GM18502 (cell line): ENCODE measurements around the gene RPEL1.
"Not testable (repeated sequence)": the region's sequence is repeated elsewhere in the genome, so short reads cannot be mapped to it uniquely, and the experiment has no call there.

Source experiments
- ATAC-seq: cut with Tn5 transposase; IDR thresholded peaks from one replicate; pipeline ENCODE4 v1.9.1; 2021; ENCODE audit warnings: mild to moderate bottlenecking; ENCODE audit not compliant: unreplicated experiment, poor library complexity

The RPEL1 gene

DNA sequence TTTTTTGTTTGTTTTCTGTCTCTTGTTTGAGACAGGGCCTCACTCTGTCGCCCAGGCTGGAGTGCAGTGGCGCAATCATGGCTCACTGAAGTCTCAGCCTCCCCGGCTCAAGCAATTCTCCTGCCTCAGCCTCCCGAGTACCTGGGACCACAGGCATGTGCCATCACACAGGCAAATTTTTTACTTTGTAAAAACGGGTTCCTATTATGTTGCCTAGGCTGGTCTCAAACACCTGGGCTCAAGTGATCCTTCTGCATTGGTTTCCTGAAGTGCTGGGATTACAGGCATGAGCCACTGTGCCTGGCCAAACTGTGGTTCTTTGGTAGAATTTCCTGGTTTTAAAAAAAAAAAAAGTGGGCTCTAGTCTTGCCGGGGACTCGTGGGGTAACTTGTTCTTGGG is at the start of gene RPEL1:
Gene RPEL1 (plus strand): TSS at position 301 of the 400 bp plus-strand sequence. CDS start 110 bp downstream, outside the sequence.
- not testable (repeated sequence) for ATAC-seq

DNA sequence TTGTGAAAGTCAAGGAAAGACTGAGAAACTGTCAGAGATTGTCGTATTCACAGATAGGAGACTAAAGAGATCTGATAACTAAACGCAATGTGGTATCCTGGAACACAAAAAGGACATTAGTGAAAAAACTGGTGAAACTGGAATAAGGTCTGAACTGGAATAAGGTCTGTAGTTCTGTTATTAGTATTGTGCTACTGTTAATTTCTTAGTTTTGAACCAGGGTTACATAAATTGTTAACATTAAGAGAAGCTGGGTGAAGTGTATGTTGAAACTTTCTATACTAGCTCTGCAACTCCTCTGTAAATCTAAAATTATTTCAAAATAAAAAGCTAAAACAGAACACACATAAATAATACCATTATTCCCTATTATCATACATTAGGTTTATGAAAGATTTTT is 49.2 kb upstream of the RPEL1 start:
- ATAC-seq = no peak

DNA sequence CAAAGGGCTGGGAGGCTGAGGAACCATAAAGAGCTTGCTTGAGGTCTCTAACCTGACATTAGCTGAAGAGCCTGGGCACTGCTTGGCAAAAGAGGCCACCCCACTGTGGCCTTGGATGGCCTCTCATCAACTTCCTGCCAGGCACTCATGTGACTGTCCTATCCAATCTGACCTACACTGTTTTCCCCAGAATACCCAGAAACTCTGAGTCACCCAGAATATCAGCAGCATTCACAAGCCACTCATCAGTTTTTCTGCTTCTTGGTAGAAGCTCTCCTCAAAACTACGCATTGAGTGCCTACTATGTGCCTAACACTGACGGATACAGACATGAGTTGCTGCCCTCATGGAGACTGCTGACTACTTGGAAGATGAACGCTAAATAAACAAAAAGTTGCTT is 48.5 kb upstream of the RPEL1 start:
- no peak for ATAC-seq

DNA sequence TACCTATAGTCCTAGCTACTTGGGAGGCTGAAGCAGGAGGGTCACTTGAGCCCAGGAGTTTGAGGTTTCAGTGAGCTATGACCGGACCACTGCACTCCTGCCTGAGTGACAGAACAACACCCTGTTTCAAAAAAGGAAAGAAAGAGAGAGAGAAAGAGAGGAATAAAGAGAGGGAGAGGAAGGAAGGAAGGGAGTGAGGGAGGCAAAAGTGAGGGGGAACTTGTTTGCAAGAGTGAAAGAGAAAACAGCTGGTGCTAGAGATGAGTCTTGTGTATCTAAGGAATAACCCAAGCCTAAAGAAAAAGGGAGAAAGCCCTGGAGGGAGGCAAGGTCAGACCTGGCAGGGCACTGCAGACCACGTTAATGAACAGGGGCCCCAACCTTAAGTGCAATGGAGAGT is 47.8 kb upstream of the RPEL1 start:
- ATAC-seq = no peak

DNA sequence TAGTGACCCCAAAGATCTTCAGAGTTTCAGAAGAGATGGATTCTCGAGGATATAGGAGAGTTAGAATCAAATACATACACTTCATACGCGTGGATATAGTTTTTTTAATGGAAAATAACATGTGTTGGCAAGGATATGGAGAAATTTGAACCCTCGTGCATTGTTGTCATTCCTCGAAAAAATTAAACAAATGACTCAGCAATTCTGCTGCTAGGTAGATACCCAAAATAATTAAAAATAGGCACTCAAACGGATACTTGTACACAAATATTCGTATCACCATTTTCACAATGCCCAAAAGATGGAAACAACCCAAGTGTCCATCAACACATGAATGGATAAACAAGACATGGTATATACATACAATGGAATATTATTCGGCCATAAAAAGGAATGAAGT is 47.0 kb upstream of the RPEL1 start:
- ATAC-seq = no peak

DNA sequence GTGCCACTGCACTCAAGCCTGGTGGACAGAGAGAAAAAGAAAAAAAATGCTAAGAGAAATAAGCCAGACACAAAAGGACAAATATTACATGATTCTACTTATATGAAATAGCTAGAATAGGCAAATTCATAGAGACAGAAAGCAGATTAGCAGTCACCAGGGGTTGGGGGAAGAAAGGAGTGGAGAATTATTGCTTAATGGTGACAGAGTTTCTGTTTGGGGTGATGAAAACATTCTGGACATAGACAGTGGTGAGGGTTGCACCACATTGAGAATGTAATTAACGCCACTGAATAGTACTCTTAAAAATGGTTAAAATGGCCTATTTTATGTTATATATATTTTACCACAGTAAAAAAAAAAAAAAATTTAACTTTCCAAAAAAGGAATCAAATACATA is 46.2 kb upstream of the RPEL1 start:
- ATAC-seq = no peak

DNA sequence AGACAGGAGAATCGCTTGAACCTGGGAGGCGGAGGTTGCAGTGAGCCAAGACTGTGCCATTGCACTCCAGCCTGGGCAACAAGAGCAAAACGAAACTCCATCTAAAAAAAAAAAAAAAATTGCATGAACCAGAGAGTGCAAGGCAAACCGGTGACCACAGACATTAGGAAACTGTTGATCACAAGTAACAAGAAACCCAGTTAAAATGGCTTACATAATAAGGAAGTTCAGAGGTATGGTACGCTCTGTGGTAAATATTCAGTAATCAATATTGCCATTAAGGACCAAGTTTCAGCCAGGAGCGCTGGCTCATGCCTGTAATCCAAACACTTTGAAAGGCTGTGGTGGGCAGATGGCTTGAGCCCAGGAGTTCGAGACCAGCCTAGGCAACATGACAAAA is 43.4 kb upstream of the RPEL1 start:
- no peak for ATAC-seq

DNA sequence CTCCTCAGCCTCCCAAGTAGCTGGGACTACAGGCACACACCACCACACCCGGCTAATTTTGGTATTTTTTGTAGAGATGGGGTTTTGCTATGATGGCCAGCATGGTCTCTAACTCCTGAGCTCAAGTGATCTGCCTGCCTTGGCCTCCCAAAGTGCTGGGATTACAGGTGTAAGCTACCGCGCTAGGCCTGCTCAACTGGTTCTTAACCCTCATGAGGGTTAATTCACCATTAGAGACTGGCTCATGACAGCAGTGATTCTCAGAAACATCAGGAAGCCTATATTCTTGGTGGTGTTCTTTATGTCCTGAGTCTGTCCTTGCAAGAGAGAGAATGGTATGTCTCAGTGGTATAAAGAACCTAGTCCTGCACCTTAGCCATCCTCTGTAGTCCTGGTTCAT is 42.2 kb upstream of the RPEL1 start:
- ATAC-seq = no peak

DNA sequence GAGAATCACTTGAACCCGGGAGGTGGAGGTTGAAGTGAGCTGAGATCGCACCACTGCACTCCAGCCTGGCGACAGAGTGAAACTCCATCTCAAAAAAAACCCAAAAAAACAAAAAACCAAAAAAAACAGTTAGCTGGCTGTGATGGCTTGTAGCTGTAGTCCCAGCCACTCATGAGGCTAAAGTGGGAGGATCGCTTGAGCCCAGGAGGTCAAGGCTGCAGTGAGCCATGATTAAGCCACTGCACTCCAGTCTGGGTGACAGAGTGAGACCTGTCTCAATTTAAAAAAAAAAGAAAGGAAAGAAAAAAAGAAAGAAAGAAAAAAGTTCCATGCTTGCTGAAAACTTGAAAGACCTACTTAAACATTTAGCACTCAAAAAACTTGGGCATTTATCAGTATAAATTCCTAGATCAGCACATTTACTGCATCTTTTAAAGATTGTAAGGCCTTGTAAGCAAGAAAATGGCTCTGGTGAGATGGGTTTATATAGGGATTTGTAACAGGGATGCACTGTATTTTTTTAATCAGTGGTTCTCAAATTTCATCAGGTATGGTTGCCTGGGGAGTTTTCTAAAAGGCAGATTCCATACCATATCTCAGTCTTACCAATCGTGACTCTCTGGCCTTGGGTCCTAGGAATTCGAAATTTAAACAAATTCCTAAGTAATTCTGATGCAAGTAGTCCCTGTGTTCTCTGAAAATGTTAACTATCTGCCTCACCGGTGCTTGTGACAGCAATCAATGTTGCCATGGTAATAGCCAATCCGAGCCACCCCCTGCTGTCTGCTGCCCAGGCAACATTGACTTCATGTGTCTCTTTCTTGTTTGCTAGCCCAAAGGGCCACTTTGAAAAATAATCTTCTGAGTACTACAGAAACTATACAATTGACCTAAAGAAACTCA is 41.1 kb upstream of the RPEL1 start:
- no peak for ATAC-seq

DNA sequence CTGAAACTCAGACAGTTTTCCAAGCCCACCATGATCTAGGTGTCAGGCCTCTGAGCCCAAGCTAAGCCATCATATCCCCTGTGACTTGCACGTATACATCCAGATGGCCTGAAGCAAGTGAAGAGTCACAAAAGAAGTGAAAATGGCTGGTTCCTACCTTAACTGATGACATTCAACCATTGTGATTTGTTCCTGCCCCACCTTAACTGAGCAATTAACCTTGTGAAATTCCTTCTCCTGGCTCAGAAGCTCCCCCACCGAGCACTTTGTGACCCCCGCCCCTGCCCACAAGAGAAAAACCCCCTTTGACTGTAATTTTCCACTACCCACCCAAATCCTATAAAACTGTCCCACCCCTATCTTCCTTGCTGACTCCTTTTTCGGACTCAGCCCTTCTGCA is 40.3 kb upstream of the RPEL1 start:
- not testable (repeated sequence) for ATAC-seq

DNA sequence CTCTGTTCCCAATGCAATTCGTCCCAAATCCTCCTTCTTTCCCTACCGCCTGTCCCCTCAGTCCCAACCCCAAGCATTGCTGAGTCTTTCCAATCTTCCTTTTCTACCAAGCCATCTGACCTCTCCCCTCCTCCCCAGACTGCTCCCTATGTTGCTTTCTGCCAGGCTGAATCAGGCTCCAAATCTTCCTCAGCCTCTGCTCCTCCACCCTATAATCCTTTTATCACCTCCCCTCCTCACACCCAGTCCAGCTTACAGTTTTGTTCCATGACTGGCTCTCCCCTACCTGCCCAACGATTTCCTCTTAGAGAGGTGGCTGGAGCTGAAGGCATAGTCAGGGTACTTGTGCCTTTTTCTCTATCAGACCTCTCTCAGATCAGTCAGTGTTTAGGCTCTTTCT is 39.0 kb upstream of the RPEL1 start:
- ATAC-seq = not testable (repeated sequence)

DNA sequence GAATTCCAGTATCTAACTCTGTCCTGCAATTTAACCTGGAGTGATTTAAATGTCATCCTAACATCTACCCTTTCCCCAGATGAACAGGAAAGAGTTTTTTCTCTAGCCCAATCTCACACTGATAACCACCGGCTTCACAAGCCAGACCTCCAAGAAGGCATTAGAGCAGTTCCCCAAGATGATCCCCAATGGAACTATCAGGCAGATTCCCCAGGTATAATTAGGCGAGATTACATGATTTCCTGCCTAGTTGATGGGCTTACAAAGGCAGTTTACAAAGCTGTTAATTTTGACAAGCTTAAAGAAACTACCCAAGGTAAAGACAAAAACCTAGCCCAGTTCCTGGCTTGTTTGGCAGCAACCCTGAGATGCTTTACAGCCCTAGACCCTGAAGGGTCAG is 38.5 kb upstream of the RPEL1 start:
- ATAC-seq = no peak

DNA sequence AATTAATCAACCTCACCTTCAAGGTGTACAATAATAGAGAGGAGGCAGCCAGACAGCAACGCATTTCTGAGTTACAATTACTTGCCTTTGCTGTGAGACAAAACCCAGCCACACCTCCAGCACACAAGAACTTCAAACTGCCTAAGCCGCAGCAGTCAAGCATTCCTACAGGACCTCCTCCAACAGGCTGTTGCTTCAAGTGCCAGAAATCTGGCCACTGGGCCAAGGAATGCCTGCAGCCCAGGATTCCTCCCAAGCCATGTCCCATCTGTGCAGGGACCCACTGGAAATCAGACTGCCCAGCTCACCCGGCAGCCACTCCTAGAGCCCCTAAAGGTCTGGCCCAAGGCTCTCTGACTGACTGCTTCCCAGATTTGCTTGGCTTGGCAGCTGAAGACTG is 38.0 kb upstream of the RPEL1 start:
- ATAC-seq = not testable (repeated sequence)

DNA sequence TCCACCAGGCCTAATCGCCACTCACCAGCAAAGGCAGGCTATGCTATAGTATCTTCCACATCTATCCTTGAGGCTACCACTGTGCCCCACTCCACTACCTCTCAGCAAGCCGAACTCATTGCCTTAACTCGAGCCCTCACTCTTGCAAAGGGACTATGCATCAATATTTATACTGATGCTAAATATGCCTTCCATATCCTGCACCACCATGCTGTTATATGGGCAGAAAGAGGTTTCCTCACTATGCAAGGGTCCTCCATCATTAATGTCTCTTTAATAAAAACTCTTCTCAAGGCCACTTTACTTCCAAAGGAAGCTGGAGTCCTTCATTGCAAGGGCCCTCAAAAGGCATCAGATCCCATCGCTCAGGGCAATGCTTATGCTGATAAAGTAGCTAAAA is 35.4 kb upstream of the RPEL1 start:
- not testable (repeated sequence) for ATAC-seq

DNA sequence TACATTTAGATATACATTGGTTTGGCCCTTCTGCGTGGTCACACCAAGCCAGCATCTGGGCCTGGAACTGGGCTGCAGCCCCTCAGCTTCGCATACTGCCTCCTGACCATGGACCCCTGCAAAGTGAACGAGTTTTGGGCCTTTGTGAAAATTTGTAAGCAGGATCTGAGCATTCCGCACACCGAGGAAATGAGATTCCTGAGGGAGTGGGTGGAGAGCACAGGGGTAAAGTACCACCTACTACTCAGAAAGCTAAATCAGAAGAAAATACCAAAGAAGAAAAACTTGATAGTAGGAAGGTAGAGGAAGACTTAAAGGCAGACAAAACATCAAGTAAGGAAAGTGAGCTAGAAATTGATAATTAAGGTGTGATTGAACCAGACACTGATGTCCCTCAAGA is 30.1 kb upstream of the RPEL1 start:
- no peak for ATAC-seq

DNA sequence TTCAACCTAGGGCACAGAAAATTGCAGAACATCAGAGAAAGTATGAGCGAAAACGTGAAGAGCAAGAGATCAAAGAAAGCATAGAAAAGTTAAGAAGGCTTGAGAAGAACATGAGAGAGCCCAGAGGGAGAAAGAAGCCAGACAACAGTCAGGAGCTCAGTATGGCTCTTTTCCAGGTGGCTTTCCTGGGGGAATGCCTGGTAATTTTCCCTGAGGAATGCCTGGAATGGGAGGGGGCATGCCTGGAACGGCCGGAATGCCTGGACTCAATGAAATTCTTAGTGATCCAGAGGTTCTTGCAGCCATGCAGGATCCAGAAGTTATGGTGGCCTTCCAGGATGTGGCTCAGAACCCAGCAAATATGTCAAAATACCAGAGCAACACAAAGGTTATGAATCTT is 29.3 kb upstream of the RPEL1 start:
- ATAC-seq = not testable (repeated sequence)

DNA sequence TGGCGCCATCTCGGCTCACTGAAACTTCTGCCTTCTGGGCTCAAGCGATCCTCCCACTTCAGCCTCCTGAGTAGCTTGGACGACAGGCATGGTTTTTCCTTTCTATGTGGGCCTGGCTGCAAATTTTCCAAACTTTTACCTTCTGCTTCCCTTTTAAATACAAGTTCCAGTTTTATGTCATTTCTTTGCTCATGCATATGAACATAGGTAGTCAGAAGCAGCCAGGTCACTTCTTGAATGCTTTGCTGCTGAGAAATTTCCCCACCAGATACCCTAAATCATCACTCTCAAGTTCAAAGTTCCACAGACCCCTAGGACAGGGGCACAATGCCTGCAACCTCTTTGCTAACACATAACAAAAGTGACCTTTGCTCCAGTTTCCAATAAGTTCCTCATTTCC is 21.6 kb upstream of the RPEL1 start:
- no peak for ATAC-seq

DNA sequence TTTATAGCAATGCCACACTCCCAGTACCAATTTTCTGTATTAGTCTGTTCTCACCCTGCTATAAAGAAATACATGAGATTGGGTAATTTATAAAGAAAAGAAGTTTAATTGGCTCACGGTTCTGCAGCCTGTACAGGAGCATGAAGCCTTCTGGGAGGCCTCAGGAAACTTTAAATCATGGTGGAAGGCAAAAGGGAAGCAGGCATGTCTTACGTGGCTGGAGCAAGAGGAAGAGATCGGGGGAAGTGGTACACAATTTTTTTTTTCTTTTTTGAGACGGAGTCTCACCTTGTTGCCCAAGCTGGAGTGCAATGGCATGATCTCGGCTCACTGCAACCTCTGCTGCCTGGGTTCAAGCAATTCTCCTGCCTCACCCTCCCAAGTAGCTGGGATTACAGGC is 21.0 kb upstream of the RPEL1 start:
- not testable (repeated sequence) for ATAC-seq

DNA sequence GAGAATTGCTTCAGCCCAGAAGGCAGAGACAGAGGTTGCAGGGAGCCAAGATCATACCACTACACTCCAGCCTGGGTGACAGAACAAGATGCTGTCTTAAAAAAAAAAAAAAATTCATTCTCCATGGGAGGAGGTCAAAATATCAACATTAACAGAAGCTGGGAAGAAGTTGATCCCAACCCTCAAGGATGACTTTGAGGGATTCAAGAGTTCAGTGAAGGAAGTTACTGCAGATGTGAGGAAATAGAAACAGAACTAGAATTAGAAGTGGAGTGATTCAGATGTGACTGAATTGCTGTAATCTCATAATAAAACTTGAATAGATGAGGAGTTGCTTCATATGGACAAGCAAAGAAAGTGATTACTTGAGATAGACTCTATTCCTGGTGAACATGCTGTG is 19.7 kb upstream of the RPEL1 start:
- no peak for ATAC-seq

DNA sequence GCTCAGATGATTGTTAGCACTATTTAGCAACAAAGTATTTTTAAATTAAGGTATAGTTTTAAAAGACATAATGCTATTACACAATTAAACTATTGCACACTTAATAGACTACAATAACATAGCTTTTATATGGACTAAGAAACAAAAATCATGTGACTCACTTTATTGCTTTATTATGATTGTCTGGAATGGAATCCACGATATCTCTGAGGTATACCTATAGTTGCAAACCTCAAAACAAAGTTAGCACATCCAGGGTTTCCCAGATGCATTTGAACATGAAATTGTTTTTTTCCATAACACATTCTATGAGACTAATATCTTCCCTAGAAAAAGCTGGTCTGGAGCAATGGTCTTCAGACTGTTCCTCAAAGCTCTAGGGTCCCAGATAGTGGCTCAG is 18.3 kb upstream of the RPEL1 start:
- ATAC-seq = no peak

DNA sequence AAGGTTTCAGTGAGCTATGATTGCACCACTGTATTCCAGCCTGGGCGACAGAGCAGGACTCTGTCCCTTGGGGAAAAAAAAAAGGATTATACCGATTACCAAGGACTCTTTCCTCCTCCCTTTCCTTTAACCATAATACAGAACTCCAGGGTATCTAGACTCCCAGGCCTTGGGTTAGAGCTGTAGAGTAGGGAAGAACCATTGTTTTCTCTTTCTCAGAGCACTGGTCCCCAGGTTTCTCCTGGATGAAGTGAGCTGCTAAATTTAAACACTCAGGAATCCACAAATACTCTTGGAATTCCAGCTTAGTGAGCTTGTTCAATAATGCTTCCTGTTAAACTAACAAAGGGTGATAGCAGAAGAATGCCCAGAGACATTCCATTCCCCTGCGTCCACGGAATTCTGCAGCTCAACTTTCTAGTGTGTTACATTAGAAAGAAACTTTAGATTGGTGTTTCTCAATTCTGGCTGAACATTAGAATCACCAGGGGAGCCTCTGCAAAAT is 14.6 kb upstream of the RPEL1 start:
- no peak for ATAC-seq

DNA sequence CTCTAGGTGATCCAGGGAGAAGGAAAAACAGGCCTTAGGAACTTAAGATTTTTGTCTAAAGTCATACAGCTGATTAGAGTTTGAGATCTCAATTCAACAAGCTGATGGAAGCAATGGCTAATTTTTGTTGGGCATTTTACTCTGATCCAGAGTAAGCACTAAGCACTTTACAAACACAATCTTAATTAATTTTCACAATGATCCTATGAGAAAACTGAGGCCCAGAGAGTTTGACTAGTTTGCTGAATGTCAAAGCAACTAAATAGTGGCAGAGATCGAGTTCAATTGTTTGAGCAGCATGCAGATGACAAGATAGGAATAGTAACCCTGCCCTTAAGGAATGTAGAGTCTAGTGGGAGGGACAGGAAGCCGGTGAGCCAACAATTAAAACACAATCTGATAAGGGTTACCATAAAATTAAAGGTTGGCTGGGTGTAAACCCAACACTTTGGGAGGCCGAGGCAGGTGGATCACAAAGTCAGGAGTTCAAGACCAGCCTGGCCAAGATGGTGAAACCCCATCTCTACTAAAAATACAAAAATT is 13.5 kb upstream of the RPEL1 start:
- ATAC-seq = no peak
